Endothelial cell of umbilical vein (primary cell): Measurements from ENCODE around the gene PDGFB. TPM values are rescaled to one million over a fixed set of nuclear protein-coding genes. Genes with fewer than 3 reads are reported as not detected.

Experiments used
- BruUV-seq: library from RNA; stranded (reverse); fragments of 400-500 nt; replicated peaks from 2 replicates; lab custom pipeline; 2021; lab: Mats Ljungman, UMichigan
- CTCF ChIA-PET: fragments of 300-600, 350-600 bp; sonication (Branson Sonifier 250); formaldehyde crosslinking; loops from one replicate; lab custom pipeline; 2021; ENCODE audit warnings: antibody characterized with exemption, inconsistent platforms; lab: Charles Lee
- POLR2A ChIA-PET: fragments of 300-600, 350-600 bp; sonication (Branson Sonifier 250); formaldehyde crosslinking; loops from one replicate; lab custom pipeline; 2021; ENCODE audit warnings: antibody characterized with exemption, inconsistent platforms; lab: Charles Lee
- DNase-seq: peaks from one replicate; pipeline ENCODE4 v3.0.0-alpha.2; 2011; ENCODE audit warnings: low read depth, low spot score
- FAIRE-seq: peaks from 2 replicates; lab custom pipeline; 2011; peaks lifted over from hg19 to GRCh38; lab: Jason Lieb, UNC
- H2AFZ ChIP-seq: 2 replicates; pipeline ENCODE4 v1.6.0; 2012; ENCODE audit warnings: low read depth, low read length, control low read depth, inconsistent platforms
- H3K27ac ChIP-seq: 2 replicates; pipeline ENCODE4 v1.5.1; 2011; ENCODE audit warnings: low read depth, mild to moderate bottlenecking, control low read depth, low read length, moderate library complexity; ENCODE audit not compliant: insufficient read depth
- H3K27me3 ChIP-seq, 2 experiments: 2 replicates each; pipeline versions ENCODE4 v1.6.0 to v1.6.1; 2011; ENCODE audit warnings: low read length in 2 of 2, mixed read lengths in 1 of 2; ENCODE audit not compliant: control insufficient read depth in 2 of 2, insufficient read depth in 2 of 2
- H3K36me3 ChIP-seq, 2 experiments: 2 replicates in 1 of 2; 3 replicates in 1 of 2; pipeline ENCODE4 v1.5.1; 2011; ENCODE audit warnings: low read length in 2 of 2, mild to moderate bottlenecking in 1 of 2, moderate library complexity in 1 of 2; ENCODE audit not compliant: control insufficient read depth in 2 of 2, insufficient read depth in 2 of 2; ENCODE audit errors: extremely low read depth in 1 of 2
- H3K4me1 ChIP-seq: 3 replicates; pipeline ENCODE4 v1.5.1; 2011; ENCODE audit warnings: mild to moderate bottlenecking, low read length; ENCODE audit not compliant: control insufficient read depth, insufficient read depth; ENCODE audit errors: extremely low read depth
- H3K4me2 ChIP-seq: 2 replicates; pipeline ENCODE4 v1.6.1; 2011; ENCODE audit warnings: low read length, control low read depth, mixed read lengths; ENCODE audit not compliant: insufficient read depth
- H3K4me3 ChIP-seq, 3 experiments: fragments of 200-600 bp in 1 of 3; sonication (generic), shearing (Covaris generic) in 1 of 3; replicated peaks in 1 of 3; 2 replicates each; pipeline ENCODE4 v1.5.1; 2011 to 2016; ENCODE audit warnings: control low read depth in 3 of 3, low read length in 3 of 3, mild to moderate bottlenecking in 2 of 3, inconsistent platforms in 1 of 3, low read depth in 1 of 3, moderate library complexity in 1 of 3; ENCODE audit not compliant: insufficient read depth in 1 of 3
- H3K79me2 ChIP-seq: 2 replicates; pipeline ENCODE4 v1.6.0; 2012; ENCODE audit warnings: low read length, inconsistent platforms; ENCODE audit not compliant: control insufficient read depth, insufficient read depth
- H3K9ac ChIP-seq: replicated peaks from 2 replicates; pipeline ENCODE3; 2011; ENCODE audit warnings: low read length, control low read depth; ENCODE audit not compliant: insufficient read depth; ENCODE audit errors: extremely low read depth
- H3K9me1 ChIP-seq: replicated peaks from 3 replicates; pipeline ENCODE4 v1.6.0; 2011; ENCODE audit warnings: mild to moderate bottlenecking, low read length; ENCODE audit not compliant: control insufficient read depth, insufficient read depth; ENCODE audit errors: extremely low read depth
- H3K9me3 ChIP-seq: replicated peaks from 2 replicates; pipeline ENCODE4 v1.5.1; 2012; ENCODE audit warnings: low read length, inconsistent platforms; ENCODE audit not compliant: control insufficient read depth, insufficient read depth
- H4K20me1 ChIP-seq: replicated peaks from 2 replicates; pipeline ENCODE3; 2011; ENCODE audit warnings: mild to moderate bottlenecking, low read length; ENCODE audit not compliant: control insufficient read depth, insufficient read depth; ENCODE audit errors: extremely low read depth
- EZH2 ChIP-seq: IDR thresholded peaks from 2 replicates; pipeline ENCODE4 v1.6.1; 2012; ENCODE audit warnings: borderline replicate concordance, low read depth, mild to moderate bottlenecking, moderate library complexity, low read length, inconsistent platforms; ENCODE audit not compliant: severe bottlenecking
- FOS ChIP-seq: IDR thresholded peaks from 2 replicates; pipeline ENCODE4 v1.6.1; 2011; ENCODE audit warnings: mild to moderate bottlenecking, low read length, moderate library complexity, borderline replicate concordance; ENCODE audit not compliant: insufficient read depth
- GATA2 ChIP-seq: IDR thresholded peaks from 2 replicates; pipeline ENCODE4 v1.7.0; 2011; ENCODE audit warnings: low read depth, mild to moderate bottlenecking, moderate library complexity, mixed read lengths, low read length; ENCODE audit not compliant: insufficient read length, insufficient read depth
- JUN ChIP-seq: IDR thresholded peaks from 2 replicates; pipeline ENCODE4 v1.6.1; 2011; ENCODE audit warnings: borderline replicate concordance, low read depth; ENCODE audit not compliant: insufficient read length, insufficient read depth
- MYC ChIP-seq: IDR thresholded peaks from one replicate; pipeline ENCODE4 v1.6.1; 2011; ENCODE audit warnings: mild to moderate bottlenecking, low read depth, low read length
- POLR2A ChIP-seq: IDR thresholded peaks from 2 replicates; pipeline ENCODE4 v1.6.1; 2012; ENCODE audit warnings: low read depth, mild to moderate bottlenecking, control low read depth, low read length
- POLR2AphosphoS5 ChIP-seq: IDR thresholded peaks from 2 replicates; pipeline ENCODE4 v1.6.1; 2012; ENCODE audit warnings: low read depth, mild to moderate bottlenecking, control low read depth, low read length, moderate library complexity; ENCODE audit not compliant: insufficient read depth
- dilution Hi-C: fragments of 300-500 bp; cut with MboI; formaldehyde crosslinking; loops from one replicate; pipeline ENCODE4 v1.15.0; 2019; ENCODE audit warnings: low sequenced_read_pairs; ENCODE audit not compliant: extremely low pct_ligation_motif_present
- intact Hi-C: fragments of 100-400 bp; cut with micrococcal nuclease; formaldehyde crosslinking; loops from one replicate; pipeline ENCODE4 v1.10.0; 2022
- polyA plus RNA-seq, 4 experiments: library from polyadenylated mRNA; depleted of rRNA in 3 of 4; stranded (reverse) in 3 of 4; unstranded in 1 of 4; fragments of >200 nt; gene quantifications; 2 replicates each; pipeline versions ENCODE4 v1.2.1 to v1.2.3, GENCODE V29; 2011 to 2012; ENCODE audit warnings: missing spikeins in 1 of 4
- total RNA-seq: library from RNA; stranded (reverse); gene quantifications from 2 replicates; pipeline ENCODE4 v1.2.3, GENCODE V29; 2021
- TF ChIP-seq, protein P1 (sequence below): IDR thresholded peaks from 2 replicates; pipeline ENCODE4 v1.6.1; 2011; ENCODE audit not compliant: insufficient read depth, insufficient read length
- TF ChIP-seq, protein P2 (sequence below), 2 donors: IDR thresholded peaks; 1 replicate in 1 of 2; 2 replicates in 1 of 2; pipeline ENCODE4 v1.5.1; 2011; ENCODE audit warnings: low read length in 2 of 2, mild to moderate bottlenecking in 2 of 2, moderate library complexity in 2 of 2, control low read depth in 1 of 2, inconsistent platforms in 1 of 2, low read depth in 1 of 2; ENCODE audit not compliant: insufficient read depth in 1 of 2; ENCODE audit errors: extremely low read depth in 1 of 2

Gene PDGFB
- total and polyA plus RNA-seq, 2 donors (not counting 3 experiments of a cell fraction or from before 2014, with no cell fraction given) = 135 to 240 TPM

DNA sequence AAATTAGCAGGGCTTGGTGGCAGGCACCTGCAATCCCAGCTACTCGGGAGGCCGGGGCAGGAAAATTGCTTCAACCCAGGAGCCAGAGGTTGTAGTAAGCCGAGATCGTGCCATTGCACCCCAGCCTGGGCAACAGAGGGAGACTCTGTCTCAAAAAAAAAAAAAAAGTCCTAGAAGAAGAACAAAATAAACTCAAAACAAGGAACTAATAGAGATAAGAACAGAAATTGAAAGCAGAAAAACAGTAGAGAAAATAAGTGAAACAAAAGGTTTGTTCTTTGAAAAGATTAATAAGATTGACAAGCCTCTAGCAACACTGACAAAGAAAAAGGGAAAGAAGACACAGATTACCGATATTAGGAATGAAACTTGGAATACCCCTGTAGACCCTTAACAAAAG lies 47.2 kb downstream of the PDGFB start:
- no peaks in the 10 kb centered on the region for H3K9me3 ChIP-seq
- no peak overlapping the region for H3K4me3 ChIP-seq
- H3K36me3 ChIP-seq = no peaks in the 10 kb centered on the region
- dilution Hi-C loops = no loop called here
- no peak overlapping the region for H3K27ac ChIP-seq
- no peaks in the 10 kb centered on the region for H4K20me1 ChIP-seq
- no peaks in the 10 kb centered on the region for H3K4me1 ChIP-seq
- TF ChIP-seq, protein P1, sequence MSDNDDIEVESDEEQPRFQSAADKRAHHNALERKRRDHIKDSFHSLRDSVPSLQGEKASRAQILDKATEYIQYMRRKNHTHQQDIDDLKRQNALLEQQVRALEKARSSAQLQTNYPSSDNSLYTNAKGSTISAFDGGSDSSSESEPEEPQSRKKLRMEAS = no peak
- TF ChIP-seq JUN (no peak), MYC (no peak), POLR2A (no peak), FOS (no peak), EZH2 (no peak), POLR2AphosphoS5 (no peak), GATA2 (no peak)
- TF ChIP-seq, protein P2, sequence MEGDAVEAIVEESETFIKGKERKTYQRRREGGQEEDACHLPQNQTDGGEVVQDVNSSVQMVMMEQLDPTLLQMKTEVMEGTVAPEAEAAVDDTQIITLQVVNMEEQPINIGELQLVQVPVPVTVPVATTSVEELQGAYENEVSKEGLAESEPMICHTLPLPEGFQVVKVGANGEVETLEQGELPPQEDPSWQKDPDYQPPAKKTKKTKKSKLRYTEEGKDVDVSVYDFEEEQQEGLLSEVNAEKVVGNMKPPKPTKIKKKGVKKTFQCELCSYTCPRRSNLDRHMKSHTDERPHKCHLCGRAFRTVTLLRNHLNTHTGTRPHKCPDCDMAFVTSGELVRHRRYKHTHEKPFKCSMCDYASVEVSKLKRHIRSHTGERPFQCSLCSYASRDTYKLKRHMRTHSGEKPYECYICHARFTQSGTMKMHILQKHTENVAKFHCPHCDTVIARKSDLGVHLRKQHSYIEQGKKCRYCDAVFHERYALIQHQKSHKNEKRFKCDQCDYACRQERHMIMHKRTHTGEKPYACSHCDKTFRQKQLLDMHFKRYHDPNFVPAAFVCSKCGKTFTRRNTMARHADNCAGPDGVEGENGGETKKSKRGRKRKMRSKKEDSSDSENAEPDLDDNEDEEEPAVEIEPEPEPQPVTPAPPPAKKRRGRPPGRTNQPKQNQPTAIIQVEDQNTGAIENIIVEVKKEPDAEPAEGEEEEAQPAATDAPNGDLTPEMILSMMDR (IDR thresholded peaks at IDR 0.05; ENCODE audit: extremely low read depth in 1 of 2, insufficient read depth in 1 of 2, low read depth in 1 of 2, low read length in 2 of 2) = no peak
- FAIRE-seq (no peak), DNase-seq (no peak)
- no peak overlapping the region for H3K4me2 ChIP-seq
- peaks cover 0 to 2% of the 10 kb centered on the region in 2 experiments for H3K27me3 ChIP-seq
- intact Hi-C loops = no loop called here
- no peaks in the 10 kb centered on the region for H3K9me1 ChIP-seq
- ChIA-PET POLR2A (no interaction called here), CTCF (no interaction called here)
- no TSS peak for BruUV-seq
- no peak overlapping the region for H3K9ac ChIP-seq
- no peak overlapping the region for H2AFZ ChIP-seq
- H3K79me2 ChIP-seq = no peaks in the 10 kb centered on the region
